Tibial nerve (tissue), 4 donors: ENCODE measurements around the gene ARSB.

Experiments
- EP300 ChIP-seq, 2 donors: sonication (generic); formaldehyde crosslinking; IDR thresholded peaks; one replicate each; pipeline ENCODE4 v1.6.1; 2017; ENCODE audit warnings: antibody characterized with exemption in 2 of 2, mild to moderate bottlenecking in 1 of 2
- POLR2A ChIP-seq, 2 donors: fragments of 450-650 bp; IDR thresholded peaks; one replicate each; pipeline ENCODE4 v1.6.1; 2017; ENCODE audit warnings: antibody characterized with exemption in 2 of 2, mild to moderate bottlenecking in 2 of 2, moderate library complexity in 2 of 2
- TF ChIP-seq, protein P1 (sequence below), 5 experiments: fragments of 200-600 bp in 3 of 5; fragments of 450-650 bp in 2 of 5; sonication (generic) in 3 of 5; IDR thresholded peaks; one replicate each; pipeline ENCODE4 v1.5.1; 2016 to 2019; ENCODE audit warnings: antibody characterized with exemption in 5 of 5, mild to moderate bottlenecking in 3 of 5, moderate library complexity in 2 of 5

GRCh38 chr5:78778538-78778937 is 206.6 kb downstream of the ARSB start:
- TF ChIP-seq, protein P1, sequence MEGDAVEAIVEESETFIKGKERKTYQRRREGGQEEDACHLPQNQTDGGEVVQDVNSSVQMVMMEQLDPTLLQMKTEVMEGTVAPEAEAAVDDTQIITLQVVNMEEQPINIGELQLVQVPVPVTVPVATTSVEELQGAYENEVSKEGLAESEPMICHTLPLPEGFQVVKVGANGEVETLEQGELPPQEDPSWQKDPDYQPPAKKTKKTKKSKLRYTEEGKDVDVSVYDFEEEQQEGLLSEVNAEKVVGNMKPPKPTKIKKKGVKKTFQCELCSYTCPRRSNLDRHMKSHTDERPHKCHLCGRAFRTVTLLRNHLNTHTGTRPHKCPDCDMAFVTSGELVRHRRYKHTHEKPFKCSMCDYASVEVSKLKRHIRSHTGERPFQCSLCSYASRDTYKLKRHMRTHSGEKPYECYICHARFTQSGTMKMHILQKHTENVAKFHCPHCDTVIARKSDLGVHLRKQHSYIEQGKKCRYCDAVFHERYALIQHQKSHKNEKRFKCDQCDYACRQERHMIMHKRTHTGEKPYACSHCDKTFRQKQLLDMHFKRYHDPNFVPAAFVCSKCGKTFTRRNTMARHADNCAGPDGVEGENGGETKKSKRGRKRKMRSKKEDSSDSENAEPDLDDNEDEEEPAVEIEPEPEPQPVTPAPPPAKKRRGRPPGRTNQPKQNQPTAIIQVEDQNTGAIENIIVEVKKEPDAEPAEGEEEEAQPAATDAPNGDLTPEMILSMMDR (IDR thresholded peaks at IDR 0.05) = no peak
- TF ChIP-seq EP300 (IDR thresholded peaks at IDR 0.05) = no peak
- TF ChIP-seq POLR2A (IDR thresholded peaks at IDR 0.05) = no peak
